OCI-LY7 (cell line): ENCODE results near the gene TIMM50. TPM values are rescaled to one million over a fixed set of nuclear protein-coding genes. Genes with fewer than 3 reads are reported as not detected.

Experiments
- BruUV-seq: library from RNA; stranded (reverse); fragments of 400-500 nt; replicated peaks from 2 replicates; lab custom pipeline; 2021; lab: Mats Ljungman, UMichigan
- CTCF ChIA-PET: fragments of 300-600 bp; sonication (Branson Sonifier 250); formaldehyde crosslinking; loops from one replicate; lab custom pipeline; 2022; ENCODE audit warnings: antibody characterized with exemption; ENCODE audit not compliant: unreplicated experiment; lab: Charles Lee
- POLR2A ChIA-PET: fragments of 300-600 bp; sonication (Branson Sonifier 250); formaldehyde crosslinking; loops from one replicate; lab custom pipeline; 2022; ENCODE audit warnings: antibody characterized with exemption; lab: Charles Lee
- DNase-seq: peaks from one replicate; pipeline ENCODE4 v3.0.0-alpha.2; 2015; ENCODE audit warnings: low spot score
- H2AFZ ChIP-seq: fragments of 200-600 bp; sonication (generic), shearing (Covaris generic); 2 replicates; pipeline ENCODE4 v1.6.1; 2014; ENCODE audit warnings: mild to moderate bottlenecking, antibody characterized with exemption, low read length, moderate library complexity
- H3K27ac ChIP-seq: fragments of 200-600 bp; sonication (generic); 2 replicates; pipeline ENCODE4 v1.5.1; 2014; ENCODE audit warnings: mixed run types, low read depth, mild to moderate bottlenecking, moderate library complexity, low read length, inconsistent platforms; ENCODE audit not compliant: poor library complexity, severe bottlenecking
- H3K36me3 ChIP-seq: fragments of 200-600 bp; sonication (generic); 2 replicates; pipeline ENCODE4 v1.6.1; 2014; ENCODE audit warnings: mild to moderate bottlenecking, antibody characterized with exemption, low read length, moderate library complexity, mixed read lengths; ENCODE audit not compliant: insufficient read depth
- H3K4me1 ChIP-seq: fragments of 200-600 bp; sonication (generic); 2 replicates; pipeline ENCODE4 v1.5.1; 2014; ENCODE audit warnings: mild to moderate bottlenecking, low read length; ENCODE audit not compliant: insufficient read depth, poor library complexity, severe bottlenecking
- H3K4me2 ChIP-seq: fragments of 200-600 bp; sonication (generic); 2 replicates; pipeline ENCODE4 v1.6.1; 2014; ENCODE audit warnings: mild to moderate bottlenecking, low read length
- H3K4me3 ChIP-seq: fragments of 200-600 bp; sonication (generic); 2 replicates; pipeline ENCODE4 v1.5.1; 2014; ENCODE audit warnings: mild to moderate bottlenecking, low read depth, low read length; ENCODE audit not compliant: poor library complexity, severe bottlenecking
- H3K79me2 ChIP-seq: fragments of 200-600 bp; sonication (generic); 2 replicates; pipeline ENCODE4 v1.6.1; 2016; ENCODE audit warnings: low read depth, mild to moderate bottlenecking, low read length, moderate library complexity, mixed read lengths; ENCODE audit not compliant: insufficient read depth
- H3K9me2 ChIP-seq: fragments of 200-600 bp; sonication (generic); 2 replicates; pipeline ENCODE4 v1.6.1; 2016; ENCODE audit warnings: mild to moderate bottlenecking, low read length, mixed read lengths; ENCODE audit not compliant: insufficient read depth
- H3K9me3 ChIP-seq: fragments of 200-600 bp; sonication (generic); 2 replicates; pipeline ENCODE4 v1.6.1; 2014; ENCODE audit warnings: mild to moderate bottlenecking, mixed run types, low read length, mixed read lengths
- H4K20me1 ChIP-seq: fragments of 200-600 bp; sonication (generic); 2 replicates; pipeline ENCODE4 v1.6.1; 2014; ENCODE audit warnings: mild to moderate bottlenecking, antibody characterized with exemption, low read length, moderate library complexity, mixed read lengths; ENCODE audit not compliant: insufficient read depth
- EZH2phosphoT487 ChIP-seq: fragments of 200-600 bp; sonication (generic); IDR thresholded peaks from 2 replicates; pipeline ENCODE4 v1.6.1; 2018; ENCODE audit warnings: low read depth, borderline replicate concordance, mild to moderate bottlenecking, mixed run types, antibody characterized with exemption, low read length, moderate library complexity, mixed read lengths
- intact Hi-C: fragments of 100-400 bp; cut with micrococcal nuclease; formaldehyde crosslinking; loops from one replicate; pipeline ENCODE4 v1.10.0; 2022; ENCODE audit not compliant: unreplicated experiment
- total RNA-seq, 2 experiments: library from RNA; depleted of rRNA in 1 of 2; stranded (reverse); fragments of >200 nt in 1 of 2; shearing (Covaris generic) in 1 of 2; gene quantifications; 2 replicates each; pipeline ENCODE4 v1.2.3, GENCODE V29; 2014 to 2022
- TF ChIP-seq, protein P1 (sequence below): fragments of 200-600 bp; sonication (generic); conservative IDR thresholded peaks from 2 replicates; pipeline ENCODE4 v1.5.1; 2014; ENCODE audit warnings: mild to moderate bottlenecking, antibody characterized with exemption, low read length, moderate library complexity, mixed read lengths

TIMM50 gene
- total RNA-seq, 2 experiments from 2014 or later: 93.2 to 98.1 TPM

- no peaks in the 10 kb centered on the region for H4K20me1 ChIP-seq
- H3K4me2 ChIP-seq: no peak overlapping the region
- H2AFZ ChIP-seq: no peak overlapping the region
- H3K4me3 ChIP-seq: no peak overlapping the region
- no peaks in the 10 kb centered on the region for H3K9me3 ChIP-seq
- no peaks in the 10 kb centered on the region for H3K9me2 ChIP-seq
- peaks cover 28% of the 10 kb centered on the region for H3K4me1 ChIP-seq
- no peak for TF ChIP-seq EZH2phosphoT487
- TF ChIP-seq, protein P1, sequence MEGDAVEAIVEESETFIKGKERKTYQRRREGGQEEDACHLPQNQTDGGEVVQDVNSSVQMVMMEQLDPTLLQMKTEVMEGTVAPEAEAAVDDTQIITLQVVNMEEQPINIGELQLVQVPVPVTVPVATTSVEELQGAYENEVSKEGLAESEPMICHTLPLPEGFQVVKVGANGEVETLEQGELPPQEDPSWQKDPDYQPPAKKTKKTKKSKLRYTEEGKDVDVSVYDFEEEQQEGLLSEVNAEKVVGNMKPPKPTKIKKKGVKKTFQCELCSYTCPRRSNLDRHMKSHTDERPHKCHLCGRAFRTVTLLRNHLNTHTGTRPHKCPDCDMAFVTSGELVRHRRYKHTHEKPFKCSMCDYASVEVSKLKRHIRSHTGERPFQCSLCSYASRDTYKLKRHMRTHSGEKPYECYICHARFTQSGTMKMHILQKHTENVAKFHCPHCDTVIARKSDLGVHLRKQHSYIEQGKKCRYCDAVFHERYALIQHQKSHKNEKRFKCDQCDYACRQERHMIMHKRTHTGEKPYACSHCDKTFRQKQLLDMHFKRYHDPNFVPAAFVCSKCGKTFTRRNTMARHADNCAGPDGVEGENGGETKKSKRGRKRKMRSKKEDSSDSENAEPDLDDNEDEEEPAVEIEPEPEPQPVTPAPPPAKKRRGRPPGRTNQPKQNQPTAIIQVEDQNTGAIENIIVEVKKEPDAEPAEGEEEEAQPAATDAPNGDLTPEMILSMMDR: no peak
- H3K79me2 ChIP-seq: no peaks in the 10 kb centered on the region
- POLR2A ChIA-PET: interaction anchor here (0.7 kb wide), 2 partner anchors 40 to 45 kb away, joined by 3 to 4 read pairs; no protein-coding TSS in a partner anchor
- intact Hi-C loops: no loop called here
- H3K36me3 ChIP-seq: peaks cover 24% of the 10 kb centered on the region
- no peak overlapping the region for H3K27ac ChIP-seq
- no TSS peak for BruUV-seq
- DNase-seq: no peak
- CTCF ChIA-PET: no interaction called here
Measured at GRCh38 chr19:39494661-39495060, 14.0 kb downstream of the TIMM50 start.

DNA sequence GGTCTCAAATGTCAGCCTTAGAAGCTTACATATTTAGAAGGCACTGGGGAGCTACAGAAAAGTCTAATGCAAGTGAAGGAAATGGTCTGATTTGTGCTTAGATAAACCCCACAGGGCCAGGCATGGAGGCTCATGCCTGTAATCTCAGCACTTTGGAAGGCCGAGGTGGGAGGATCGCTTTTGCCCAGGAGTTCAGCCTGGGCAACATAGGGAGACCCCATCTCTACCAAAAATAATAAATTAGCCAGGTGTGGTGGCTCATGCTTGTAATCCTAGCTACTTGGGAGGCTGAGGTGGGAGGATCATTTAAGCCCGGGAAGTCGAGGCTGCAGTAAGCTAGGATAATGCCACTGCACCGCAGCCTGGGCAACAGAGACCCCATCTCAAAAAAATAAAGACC, 15.4 kb downstream of the TIMM50 start:
- no peak overlapping the region for H2AFZ ChIP-seq
- no peak for TF ChIP-seq EZH2phosphoT487
- TF ChIP-seq, protein P1: no peak
- BruUV-seq: no TSS peak
- POLR2A ChIA-PET: no interaction called here
- H3K36me3 ChIP-seq: peaks cover 13% of the 10 kb centered on the region
- H4K20me1 ChIP-seq: no peaks in the 10 kb centered on the region
- H3K4me1 ChIP-seq: peaks cover 28% of the 10 kb centered on the region
- no peaks in the 10 kb centered on the region for H3K9me2 ChIP-seq
- CTCF ChIA-PET: no interaction called here
- H3K27ac ChIP-seq: no peak overlapping the region
- no peak for DNase-seq
- no peaks in the 10 kb centered on the region for H3K79me2 ChIP-seq
- H3K4me2 ChIP-seq: no peak overlapping the region
- intact Hi-C loops: no loop called here
- no peaks in the 10 kb centered on the region for H3K9me3 ChIP-seq
- no peak overlapping the region for H3K4me3 ChIP-seq

- Histone ChIP-seq H4K20me1 (no peaks in the 10 kb centered on the region), H3K27ac (peak overlapping the region; percentile 67), H3K36me3 (no peaks in the 10 kb centered on the region), H3K4me2 (peak overlapping the region; percentile 66), H3K9me3 (no peaks in the 10 kb centered on the region), H3K4me3 (peak overlapping the region; percentile 69), H3K4me1 (peaks cover 30% of the 10 kb centered on the region), H2AFZ (peak overlapping the region; percentile 81; the same call in 1 of the 2 replicates), H3K9me2 (no peaks in the 10 kb centered on the region), H3K79me2 (no peaks in the 10 kb centered on the region)
- TF ChIP-seq, protein P1: no peak
- no peak for TF ChIP-seq EZH2phosphoT487
- no TSS peak for BruUV-seq
- no peak for DNase-seq
- ChIA-PET CTCF (interaction anchor here (1.1 to 1.8 kb wide), 2 partner anchors 23 to 57 kb away, joined by 5 to 13 read pairs; no protein-coding TSS in a partner anchor), POLR2A (interaction anchor here (0.7 kb wide), 1 partner anchor 58 kb away, joined by 4 read pairs; no protein-coding TSS in a partner anchor)
- intact Hi-C loops: no loop called here
Measured at GRCh38 chr19:39497701-39497995, 17.0 kb downstream of the TIMM50 start.
